KMS-11 (cell line): Measurements from ENCODE around the gene GTF2F2.

Source experiments
- H2AFZ ChIP-seq: fragments of 200-600 bp; sonication (generic); 2 replicates; pipeline ENCODE4 v1.6.1; 2016; ENCODE audit warnings: antibody characterized with exemption, mixed run types, low read depth
- H3K27ac ChIP-seq: fragments of 200-600 bp; sonication (generic); 2 replicates; pipeline ENCODE4 v1.6.1; 2016; ENCODE audit warnings: mild to moderate bottlenecking, mixed run types
- H3K27me3 ChIP-seq: fragments of 200-600 bp; sonication (generic); 2 replicates; pipeline ENCODE4 v1.6.1; 2017; ENCODE audit warnings: mild to moderate bottlenecking, low read depth, mixed run types, moderate library complexity; ENCODE audit not compliant: insufficient read depth
- H3K36me3 ChIP-seq: fragments of 200-600 bp; sonication (generic); 2 replicates; pipeline ENCODE4 v1.6.1; 2017; ENCODE audit warnings: mild to moderate bottlenecking, mixed run types; ENCODE audit not compliant: insufficient read depth
- H3K4me1 ChIP-seq: fragments of 200-600 bp; sonication (generic); 2 replicates; pipeline ENCODE4 v1.6.1; 2016; ENCODE audit warnings: mild to moderate bottlenecking, low read depth, mixed run types; ENCODE audit not compliant: poor library complexity, severe bottlenecking
- H3K4me2 ChIP-seq: fragments of 200-600 bp; sonication (generic); 2 replicates; pipeline ENCODE4 v1.7.0; 2016; ENCODE audit warnings: mild to moderate bottlenecking, mixed run types
- H3K4me3 ChIP-seq: fragments of 200-600 bp; sonication (generic); IDR thresholded peaks from 2 replicates; pipeline ENCODE4 v1.6.1; 2017; ENCODE audit warnings: low read depth, low read length, mixed read lengths; ENCODE audit not compliant: insufficient read depth
- H3K79me2 ChIP-seq: fragments of 200-600 bp; sonication (generic); 2 replicates; pipeline ENCODE4 v1.6.1; 2016; ENCODE audit warnings: low read depth, mixed run types; ENCODE audit not compliant: insufficient read depth
- H3K9ac ChIP-seq: fragments of 200-600 bp; sonication (generic); 2 replicates; pipeline ENCODE4 v1.6.1; 2016; ENCODE audit warnings: mild to moderate bottlenecking, mixed run types
- H4K20me1 ChIP-seq: fragments of 200-600 bp; sonication (generic); 2 replicates; pipeline ENCODE4 v1.6.1; 2016; ENCODE audit warnings: mild to moderate bottlenecking, mixed run types; ENCODE audit not compliant: insufficient read depth
- TF ChIP-seq, protein P1 (sequence below): fragments of 200-600 bp; sonication (generic); conservative IDR thresholded peaks from 2 replicates; pipeline ENCODE4 v1.6.1; 2017; ENCODE audit warnings: low read depth, mild to moderate bottlenecking, antibody characterized with exemption, low read length, moderate library complexity, mixed read lengths

The GTF2F2 gene

DNA sequence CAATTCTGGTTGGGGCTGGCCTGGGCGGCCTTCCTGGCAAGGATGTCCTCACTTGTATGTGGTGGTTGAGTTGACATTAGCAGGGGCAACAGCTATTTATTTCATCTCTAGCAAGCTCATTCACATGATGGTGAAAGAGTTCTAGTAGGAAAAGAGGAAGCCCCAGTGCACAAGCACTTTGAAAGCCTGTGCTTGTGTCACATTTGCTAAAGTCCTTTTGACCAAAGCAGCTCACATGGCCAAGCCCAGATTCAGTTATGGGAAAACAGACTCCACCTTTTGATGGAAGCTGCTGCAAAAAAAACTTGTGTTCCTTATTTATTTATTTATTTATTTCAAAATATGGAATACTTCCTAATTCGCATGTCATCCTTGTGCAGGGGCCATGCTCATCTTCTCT lies 17.2 kb downstream of the GTF2F2 start:
- Histone ChIP-seq H3K36me3 (no peaks in the 10 kb centered on the region), H3K27ac (no peak overlapping the region), H3K4me1 (no peaks in the 10 kb centered on the region), H3K79me2 (peaks cover 40% of the 10 kb centered on the region; the same call in 1 of the 2 replicates), H4K20me1 (no peaks in the 10 kb centered on the region), H3K9ac (no peak overlapping the region), H3K4me3 (no peak overlapping the region), H3K27me3 (no peaks in the 10 kb centered on the region), H3K4me2 (no peak overlapping the region), H2AFZ (no peak overlapping the region)
- TF ChIP-seq, protein P1, sequence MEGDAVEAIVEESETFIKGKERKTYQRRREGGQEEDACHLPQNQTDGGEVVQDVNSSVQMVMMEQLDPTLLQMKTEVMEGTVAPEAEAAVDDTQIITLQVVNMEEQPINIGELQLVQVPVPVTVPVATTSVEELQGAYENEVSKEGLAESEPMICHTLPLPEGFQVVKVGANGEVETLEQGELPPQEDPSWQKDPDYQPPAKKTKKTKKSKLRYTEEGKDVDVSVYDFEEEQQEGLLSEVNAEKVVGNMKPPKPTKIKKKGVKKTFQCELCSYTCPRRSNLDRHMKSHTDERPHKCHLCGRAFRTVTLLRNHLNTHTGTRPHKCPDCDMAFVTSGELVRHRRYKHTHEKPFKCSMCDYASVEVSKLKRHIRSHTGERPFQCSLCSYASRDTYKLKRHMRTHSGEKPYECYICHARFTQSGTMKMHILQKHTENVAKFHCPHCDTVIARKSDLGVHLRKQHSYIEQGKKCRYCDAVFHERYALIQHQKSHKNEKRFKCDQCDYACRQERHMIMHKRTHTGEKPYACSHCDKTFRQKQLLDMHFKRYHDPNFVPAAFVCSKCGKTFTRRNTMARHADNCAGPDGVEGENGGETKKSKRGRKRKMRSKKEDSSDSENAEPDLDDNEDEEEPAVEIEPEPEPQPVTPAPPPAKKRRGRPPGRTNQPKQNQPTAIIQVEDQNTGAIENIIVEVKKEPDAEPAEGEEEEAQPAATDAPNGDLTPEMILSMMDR = no peak

DNA sequence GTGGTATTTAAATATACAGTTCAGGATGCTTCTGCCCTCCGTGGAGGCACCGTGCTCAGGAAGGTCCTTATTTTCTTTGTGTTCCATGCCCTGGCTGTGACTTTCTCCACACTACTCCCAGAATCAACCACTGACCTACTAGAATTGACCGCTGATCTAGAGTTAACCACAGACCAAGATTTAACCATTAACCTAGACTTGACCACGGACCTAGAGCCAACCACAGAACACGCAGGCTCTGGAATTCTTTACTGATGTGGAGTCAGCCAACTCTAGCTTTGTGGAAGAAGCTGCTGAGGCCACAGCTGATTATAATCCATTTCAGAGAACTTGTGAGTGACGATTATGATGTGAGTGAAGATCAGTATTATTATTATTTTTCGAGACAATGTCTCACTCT lies 18.0 kb downstream of the GTF2F2 start:
- Histone ChIP-seq H3K4me3 (no peak overlapping the region), H2AFZ (no peak overlapping the region), H3K4me2 (no peak overlapping the region), H4K20me1 (no peaks in the 10 kb centered on the region), H3K27me3 (no peaks in the 10 kb centered on the region), H3K9ac (no peak overlapping the region), H3K27ac (no peak overlapping the region), H3K79me2 (peaks cover 39% of the 10 kb centered on the region; the same call in 1 of the 2 replicates), H3K36me3 (no peaks in the 10 kb centered on the region), H3K4me1 (no peaks in the 10 kb centered on the region)
- TF ChIP-seq, protein P1 = no peak

DNA sequence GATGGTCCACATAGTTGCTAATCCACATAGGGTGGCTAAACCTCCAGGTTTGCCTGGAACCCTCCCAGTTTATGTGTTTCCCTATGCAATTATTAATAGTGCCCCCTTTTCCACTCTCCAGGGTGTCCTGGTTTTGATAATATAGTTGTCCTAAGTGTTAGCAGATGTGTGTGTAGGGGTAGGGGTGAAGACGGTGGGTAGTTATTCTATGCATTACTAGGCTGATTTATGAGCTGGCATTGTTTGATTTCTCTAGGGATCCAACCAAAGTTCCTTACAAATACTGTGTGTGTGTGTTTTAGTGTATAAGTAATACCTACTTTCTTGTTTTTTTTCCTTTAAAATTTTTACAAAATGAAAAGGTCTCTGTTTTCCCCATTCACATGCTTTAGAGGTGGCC lies 21.1 kb downstream of the GTF2F2 start:
- Histone ChIP-seq H3K4me1 (no peaks in the 10 kb centered on the region), H3K36me3 (no peaks in the 10 kb centered on the region), H3K79me2 (peaks cover 10% of the 10 kb centered on the region; the same call in 1 of the 2 replicates), H3K4me3 (no peak overlapping the region), H2AFZ (no peak overlapping the region), H3K27me3 (no peaks in the 10 kb centered on the region), H4K20me1 (no peaks in the 10 kb centered on the region), H3K9ac (no peak overlapping the region), H3K27ac (no peak overlapping the region), H3K4me2 (no peak overlapping the region)
- TF ChIP-seq, protein P1 = no peak

DNA sequence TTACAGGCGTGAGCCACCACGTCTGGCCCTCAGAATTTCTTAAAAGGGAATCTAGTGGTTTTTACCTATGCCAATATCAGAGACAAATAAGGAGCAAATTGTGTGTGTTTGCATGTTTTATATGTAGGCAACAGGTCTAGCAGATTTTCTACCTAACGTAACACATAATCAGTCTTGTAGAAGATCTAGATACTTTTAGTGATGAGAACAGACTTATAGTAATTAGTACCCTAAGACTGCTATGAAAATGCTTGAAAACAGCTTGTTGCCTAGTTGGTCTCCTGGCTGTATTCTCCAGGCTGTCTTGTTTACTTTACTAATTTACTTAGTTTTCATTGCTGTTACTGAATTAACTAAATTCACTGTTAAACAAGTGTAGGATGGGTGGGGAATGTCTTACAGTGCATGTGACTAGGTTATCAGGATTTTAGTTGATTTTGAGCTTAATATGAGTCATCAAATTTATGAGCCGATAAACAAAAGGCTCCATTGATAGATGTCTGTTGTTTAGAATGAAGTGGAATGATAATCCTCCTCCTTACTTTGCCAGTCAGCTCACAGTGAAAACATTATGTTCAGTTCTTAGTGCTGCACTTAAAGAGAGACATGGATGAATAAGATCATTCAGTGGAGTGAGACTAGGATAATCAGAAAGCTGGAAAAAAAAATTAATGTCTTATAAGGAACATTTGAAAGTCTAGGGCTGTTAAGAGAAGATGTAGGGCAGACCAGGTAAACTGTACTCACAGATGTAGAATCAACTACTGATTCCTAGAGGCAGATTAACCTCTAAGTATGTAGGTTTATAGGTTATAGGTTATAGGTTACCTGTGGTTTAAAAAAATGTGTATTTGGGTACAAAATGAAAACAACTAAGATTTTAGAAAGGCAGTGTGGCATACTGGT lies 22.4 kb downstream of the GTF2F2 start:
- no peak overlapping the region for H3K4me2 ChIP-seq
- H4K20me1 ChIP-seq = no peaks in the 10 kb centered on the region
- TF ChIP-seq, protein P1 = no peak
- 0 out of 2 replicates have a peak, but pooled peaks cover 7% of the 10 kb centered on the region for H3K79me2 ChIP-seq
- H3K4me1 ChIP-seq = no peaks in the 10 kb centered on the region
- H3K27ac ChIP-seq = no peak overlapping the region
- H3K9ac ChIP-seq = no peak overlapping the region
- H3K27me3 ChIP-seq = no peaks in the 10 kb centered on the region
- no peak overlapping the region for H3K4me3 ChIP-seq
- H2AFZ ChIP-seq = no peak overlapping the region
- no peaks in the 10 kb centered on the region for H3K36me3 ChIP-seq
